Liver (tissue), 3 donors: ENCODE data around the gene BCL2L14.

Source experiments
- CTCF ChIP-seq: fragments of 150-350 bp; IDR thresholded peaks from 2 replicates; pipeline ENCODE4 v1.5.1; 2017; ENCODE audit warnings: improper control_type of control experiment, low read depth, low read length; ENCODE audit not compliant: missing input control
- EGR1 ChIP-seq, 2 donors: IDR thresholded peaks; 2 replicates each; pipeline ENCODE4 v1.6.1; 2016 to 2018; ENCODE audit warnings: antibody characterized with exemption in 2 of 2, low read depth in 2 of 2
- GABPA ChIP-seq, 2 donors: IDR thresholded peaks in 1 of 2; conservative IDR thresholded peaks in 1 of 2; 2 replicates each; pipeline ENCODE4 v1.6.1; 2016; ENCODE audit warnings: antibody characterized with exemption in 2 of 2, mild to moderate bottlenecking in 1 of 2, moderate library complexity in 1 of 2
- NR2F2 ChIP-seq: IDR thresholded peaks from 2 replicates; pipeline ENCODE4 v1.6.1; 2016; ENCODE audit warnings: antibody characterized with exemption
- RAD21 ChIP-seq, 2 donors: IDR thresholded peaks; 2 replicates each; pipeline ENCODE4 v1.6.1; 2016; ENCODE audit warnings: antibody characterized with exemption in 2 of 2, mild to moderate bottlenecking in 2 of 2
- RXRA ChIP-seq, 2 donors: IDR thresholded peaks; 2 replicates each; pipeline ENCODE4 v1.6.1; 2017 to 2018; ENCODE audit warnings: antibody characterized with exemption in 2 of 2, mild to moderate bottlenecking in 1 of 2
- TAF1 ChIP-seq: conservative IDR thresholded peaks from 2 replicates; pipeline ENCODE4 v1.6.1; 2016; ENCODE audit warnings: antibody characterized with exemption, mild to moderate bottlenecking
- YY1 ChIP-seq: IDR thresholded peaks from 2 replicates; pipeline ENCODE4 v1.6.1; 2016; ENCODE audit warnings: antibody characterized with exemption, mild to moderate bottlenecking
- TF ChIP-seq, protein P1 (sequence below): IDR thresholded peaks from 2 replicates; pipeline ENCODE4 v1.6.1; 2016; ENCODE audit warnings: antibody characterized with exemption
- donor health status: healthy.
- donor health status: healthy.

DNA sequence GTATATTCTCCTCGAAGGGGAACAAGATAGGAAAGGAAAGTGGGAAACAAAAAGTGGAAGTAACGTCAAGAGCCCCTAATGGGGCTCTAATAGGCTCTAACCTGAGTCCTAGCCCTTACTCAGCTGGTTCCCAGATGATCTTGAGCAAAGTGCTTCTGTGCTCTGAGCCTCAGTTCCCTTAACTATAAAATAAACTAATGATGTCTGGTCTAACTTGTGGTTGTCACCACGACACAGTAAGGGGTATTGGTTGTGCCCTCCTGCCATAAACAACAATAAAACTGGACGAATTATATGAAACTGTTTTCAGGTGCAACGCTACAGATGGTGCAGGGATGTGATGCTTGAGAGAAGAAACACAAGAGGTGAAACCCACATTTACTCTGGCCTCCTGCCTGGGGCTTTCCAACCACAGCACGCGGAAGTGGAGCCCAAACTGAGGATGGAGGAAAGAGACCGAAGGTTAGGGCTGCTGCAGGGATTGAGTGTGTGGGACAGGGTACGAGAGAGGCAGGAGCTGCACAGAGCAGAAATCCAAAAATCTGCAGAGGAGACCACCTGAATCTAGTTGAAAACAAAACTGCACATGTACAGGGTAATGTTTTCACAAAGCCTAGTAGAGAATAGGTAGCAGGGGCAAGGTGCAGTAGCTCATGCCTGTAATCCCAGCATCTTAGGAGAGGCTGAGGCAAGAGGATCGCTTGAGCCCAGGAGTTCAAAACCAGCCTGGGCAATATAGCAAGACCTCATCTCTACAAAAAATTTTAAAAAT is 45.6 kb upstream of the BCL2L14 start:
- no peak for TF ChIP-seq CTCF
- no peak for TF ChIP-seq NR2F2
- TF ChIP-seq, protein P1, sequence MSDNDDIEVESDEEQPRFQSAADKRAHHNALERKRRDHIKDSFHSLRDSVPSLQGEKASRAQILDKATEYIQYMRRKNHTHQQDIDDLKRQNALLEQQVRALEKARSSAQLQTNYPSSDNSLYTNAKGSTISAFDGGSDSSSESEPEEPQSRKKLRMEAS, result no peak
- TF ChIP-seq RAD21 (IDR thresholded peaks at IDR 0.05), result no peak
- TF ChIP-seq RXRA (IDR thresholded peaks at IDR 0.05), result no peak
- TF ChIP-seq TAF1, result no peak
- no peak for TF ChIP-seq EGR1 (IDR thresholded peaks at IDR 0.05; ENCODE audit: low read depth in 2 of 2)
- no peak for TF ChIP-seq GABPA (IDR thresholded peaks at IDR 0.05 in 1 of 2, conservative IDR thresholded peaks at IDR 0.05 in 1 of 2)
- TF ChIP-seq YY1, result no peak
